ENCODE measurements around the gene HOXA4. TPM values are rescaled to one million over a fixed set of nuclear protein-coding genes. Genes with fewer than 3 reads are reported as not detected.

Gene HOXA4
- total and polyA plus RNA-seq, 10 donors: 2.1 to 10.8 (median 4.3) TPM

DNA sequence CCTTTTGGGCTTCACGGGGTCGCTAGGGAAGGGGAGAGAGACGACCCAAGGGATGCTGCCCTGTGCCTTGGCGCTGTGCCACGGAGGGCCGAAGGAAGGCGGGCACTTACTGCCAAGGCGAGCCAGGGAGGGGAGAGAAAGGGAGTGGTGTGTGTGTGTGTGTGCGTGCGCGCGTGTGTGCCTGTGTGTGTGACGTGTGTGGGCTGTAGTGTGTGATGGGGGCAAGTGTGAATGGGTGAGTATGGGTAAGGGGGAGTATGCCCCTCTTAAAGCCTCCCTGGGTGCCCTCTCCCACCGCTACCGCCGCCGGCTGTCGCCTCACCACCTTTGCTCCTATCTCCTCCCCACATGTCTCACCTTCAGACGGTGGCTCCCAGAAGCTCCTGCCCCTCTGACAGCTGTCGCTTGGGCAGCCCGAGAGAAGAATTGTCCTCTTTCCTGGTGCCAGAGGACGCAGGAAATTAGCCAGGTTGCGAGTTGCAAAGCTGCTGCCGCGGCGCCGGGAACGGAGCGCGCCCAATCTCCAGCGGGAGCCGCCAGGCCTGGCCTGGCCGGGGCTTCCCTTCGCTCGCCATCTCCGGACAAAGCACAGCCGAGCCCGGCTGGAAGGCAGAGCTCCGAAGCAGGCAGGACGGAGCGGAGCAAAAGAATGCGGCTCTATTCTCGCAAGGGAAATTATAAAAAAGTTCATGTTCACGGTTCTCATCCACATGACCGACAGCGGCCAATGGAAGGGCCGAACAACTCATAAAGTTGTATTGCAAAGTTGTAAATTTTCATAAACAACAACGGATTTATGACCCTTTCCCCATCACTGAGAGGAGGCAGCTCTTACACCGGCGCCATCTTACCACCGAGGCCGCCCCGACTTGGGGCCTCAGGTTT, 21.6 kb upstream of the HOXA4 start, which contains the start of gene HOXA3:
Gene HOXA3 (minus strand): TSS at position 653 of the 885 bp plus-strand sequence. CDS start 41,943 bp downstream, outside the sequence.
- Histone ChIP-seq H3K4me1 (peaks cover 27 to 90% (median 76%) of the 10 kb centered on the region in 6 donors), H3K36me3 (no peaks in the 10 kb centered on the region), H3K4me3 (peak within 1 kb of the TSS in 7 of 8 donors; percentile 28 to 68 (median 43)), H3K27me3 (replicated peaks in 1 of 7) (peaks cover 26 to 100% (median 98%) of the 10 kb centered on the region in 7 donors), H3K27ac (peak within 1 kb of the TSS in 7 of 8 donors; percentile 30 to 69 (median 60)), H3K9me3 (peaks cover 0 to 4% (median 0%) of the 10 kb centered on the region in 8 donors)
- intact Hi-C loops (cut with DNase I; ENCODE audit: low total_unique reads): no loop called here
- TF ChIP-seq POLR2A (IDR thresholded peaks at IDR 0.05) (no peak), POLR2AphosphoS5 (IDR thresholded peaks at IDR 0.05) (peak; percentile 30 to 54 (median 42))
- 3 to 8% (median 6%) methylated on average over 48 to 53 of the region's 53 CpGs for WGBS, 5 donors
- peak; percentile 76 for DNase-seq

DNA sequence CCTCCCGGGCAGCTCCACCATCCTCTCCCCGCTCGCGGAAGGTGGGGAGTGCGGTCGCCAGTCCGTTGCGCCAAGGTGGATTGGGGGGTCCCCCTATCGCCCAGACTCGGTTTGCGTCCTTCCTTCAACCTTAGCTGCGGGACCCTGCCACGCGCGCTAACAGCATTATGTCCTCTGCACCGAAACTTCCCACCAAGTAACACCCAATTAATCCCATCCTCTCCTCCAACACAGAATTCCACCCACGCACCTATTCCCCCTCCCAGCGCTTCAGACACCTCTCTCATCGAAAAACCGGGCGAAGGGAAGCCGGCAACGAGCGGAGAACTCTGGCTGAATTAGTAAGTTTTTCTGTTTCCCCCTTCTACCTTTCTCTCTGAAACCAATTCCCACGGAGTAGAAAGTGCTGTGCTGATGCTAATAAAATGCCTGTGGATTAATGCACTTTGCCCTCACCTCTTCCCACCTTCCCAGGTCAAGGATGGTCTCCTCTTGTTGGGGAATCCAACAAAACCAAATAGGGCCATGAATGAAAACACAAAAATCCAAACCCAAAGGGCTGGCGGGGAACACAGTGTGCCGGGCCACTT, 20.9 kb upstream of the HOXA4 start:
- intact Hi-C loops (cut with DNase I; ENCODE audit: low total_unique reads): no loop called here
- H3K27ac ChIP-seq: peak overlapping the region in 7 of 8 donors; percentile 30 to 69 (median 60)

DNA sequence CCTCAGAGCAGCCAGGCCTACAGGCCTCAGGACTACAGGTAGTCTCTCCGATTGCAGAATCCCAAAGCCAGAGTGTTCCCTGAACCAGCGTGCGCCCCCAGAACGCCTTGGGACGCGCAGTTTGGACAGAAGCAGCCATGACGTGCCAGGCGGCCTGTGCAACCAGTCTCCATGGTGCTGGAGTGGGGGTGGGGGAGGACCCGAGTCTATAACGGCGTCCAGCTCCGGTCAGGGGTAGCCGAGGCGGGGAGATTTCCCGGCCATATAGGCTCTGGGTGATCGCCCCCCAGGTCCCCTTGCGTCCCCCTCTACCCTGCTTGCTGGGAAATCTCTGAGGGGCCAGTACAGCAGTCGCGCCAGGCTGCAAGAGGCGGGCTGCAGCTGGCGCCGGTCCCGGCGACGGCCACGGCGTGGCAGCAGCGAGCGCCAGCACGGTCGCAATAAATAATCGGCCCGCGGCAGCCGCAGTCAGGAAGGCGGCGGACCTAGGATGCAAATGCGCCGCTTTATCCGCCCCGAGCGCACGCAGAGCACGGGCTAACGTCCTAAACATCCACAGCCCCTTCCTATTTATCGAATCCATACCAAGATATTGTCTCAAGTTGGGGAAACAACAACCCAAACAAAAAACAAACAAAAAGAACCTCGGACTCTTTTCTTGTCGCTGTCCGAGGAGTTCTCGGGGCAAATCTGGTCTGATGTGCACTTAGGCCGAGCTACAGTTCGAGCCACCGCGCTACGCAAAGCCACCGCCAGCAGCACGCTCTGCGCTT, 20.2 kb upstream of the HOXA4 start:
- peak; percentile 93 for DNase-seq
- TF ChIP-seq POLR2A (IDR thresholded peaks at IDR 0.05) (peak in 1 of 3 donors; percentile 31), POLR2AphosphoS5 (IDR thresholded peaks at IDR 0.05) (peak; percentile 67 to 88 (median 85))
- TF ChIP-seq, protein P1, sequence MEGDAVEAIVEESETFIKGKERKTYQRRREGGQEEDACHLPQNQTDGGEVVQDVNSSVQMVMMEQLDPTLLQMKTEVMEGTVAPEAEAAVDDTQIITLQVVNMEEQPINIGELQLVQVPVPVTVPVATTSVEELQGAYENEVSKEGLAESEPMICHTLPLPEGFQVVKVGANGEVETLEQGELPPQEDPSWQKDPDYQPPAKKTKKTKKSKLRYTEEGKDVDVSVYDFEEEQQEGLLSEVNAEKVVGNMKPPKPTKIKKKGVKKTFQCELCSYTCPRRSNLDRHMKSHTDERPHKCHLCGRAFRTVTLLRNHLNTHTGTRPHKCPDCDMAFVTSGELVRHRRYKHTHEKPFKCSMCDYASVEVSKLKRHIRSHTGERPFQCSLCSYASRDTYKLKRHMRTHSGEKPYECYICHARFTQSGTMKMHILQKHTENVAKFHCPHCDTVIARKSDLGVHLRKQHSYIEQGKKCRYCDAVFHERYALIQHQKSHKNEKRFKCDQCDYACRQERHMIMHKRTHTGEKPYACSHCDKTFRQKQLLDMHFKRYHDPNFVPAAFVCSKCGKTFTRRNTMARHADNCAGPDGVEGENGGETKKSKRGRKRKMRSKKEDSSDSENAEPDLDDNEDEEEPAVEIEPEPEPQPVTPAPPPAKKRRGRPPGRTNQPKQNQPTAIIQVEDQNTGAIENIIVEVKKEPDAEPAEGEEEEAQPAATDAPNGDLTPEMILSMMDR (IDR thresholded peaks at IDR 0.05 in 8 of 11, conservative IDR thresholded peaks at IDR 0.05 in 3 of 11): peak; percentile 61 to 96 (median 89)
- Histone ChIP-seq H3K27me3 (replicated peaks in 1 of 7) (peaks cover 26 to 100% (median 95%) of the 10 kb centered on the region in 7 donors), H3K4me1 (peaks cover 24 to 77% (median 65%) of the 10 kb centered on the region in 6 donors), H3K27ac (peak overlapping the region in 7 of 8 donors; percentile 38 to 69 (median 60)), H3K4me3 (peak overlapping the region; percentile 0 to 68 (median 40)), H3K36me3 (no peaks in the 10 kb centered on the region), H3K9me3 (no peaks in the 10 kb centered on the region)
- intact Hi-C loops (cut with DNase I; ENCODE audit: low total_unique reads): no loop called here
- WGBS, 5 donors: 0 to 2% (median 2%) methylated on average over 18 to 58 of the region's 58 CpGs

More for the DNA sequence above, 20.9 kb upstream of the HOXA4 start:
- TF ChIP-seq, protein P1 (IDR thresholded peaks at IDR 0.05 in 8 of 11, conservative IDR thresholded peaks at IDR 0.05 in 3 of 11): no peak
- no peak for TF ChIP-seq POLR2A (IDR thresholded peaks at IDR 0.05)
- no peak for TF ChIP-seq POLR2AphosphoS5 (IDR thresholded peaks at IDR 0.05)
- Histone ChIP-seq H3K4me1 (peaks cover 27 to 84% (median 72%) of the 10 kb centered on the region in 6 donors), H3K27me3 (replicated peaks in 1 of 7) (peaks cover 26 to 100% (median 98%) of the 10 kb centered on the region in 7 donors), H3K4me3 (peak overlapping the region; percentile 0 to 68 (median 40)), H3K9me3 (peaks cover 0 to 4% (median 0%) of the 10 kb centered on the region in 8 donors), H3K36me3 (no peaks in the 10 kb centered on the region)
- peak; percentile 79 for DNase-seq
- 1 to 6% (median 3%) methylated on average over 27 of the region's 27 CpGs for WGBS, 5 donors

Measured in spleen (tissue), 11 donors.